ENCODE measurements around the gene SHANK1. TPM values are rescaled to one million over a fixed set of nuclear protein-coding genes. Genes with fewer than 3 reads are reported as not detected.

SHANK1 gene
- total and polyA plus RNA-seq, 2 of the 4 experiments (the other 2 are of a cell fraction): 6.1 to 6.7 TPM

DNA sequence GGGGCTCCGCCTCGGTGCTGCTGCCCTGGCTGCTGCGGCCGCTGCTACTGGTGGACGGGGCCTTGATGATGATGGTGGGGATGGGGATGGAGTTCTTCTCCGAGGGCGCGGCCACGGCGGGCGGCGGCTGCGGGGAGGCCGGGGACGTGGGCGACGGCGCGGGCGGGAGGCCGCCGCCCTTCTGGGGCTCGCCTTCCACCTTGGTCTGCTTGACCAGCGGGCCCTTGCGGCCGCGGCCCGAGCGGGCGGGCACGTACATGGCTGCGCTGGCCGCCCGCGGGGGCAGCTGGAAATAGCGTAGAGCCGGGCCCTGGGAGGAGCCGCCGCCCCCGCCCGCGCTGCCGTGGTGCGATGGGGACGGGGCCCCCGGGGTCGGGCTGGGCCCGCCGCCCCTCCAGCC, 51.2 kb downstream of the SHANK1 start:
- Histone ChIP-seq H3K27me3 (ENCODE audit: control insufficient read depth, insufficient read depth, low read length) (peaks cover 56% of the 10 kb centered on the region), H2BK15ac (ENCODE audit: low read depth, low read length) (no peak overlapping the region), H2AK9ac (replicated peaks; ENCODE audit: low read depth, low read length, poor library complexity) (no peak overlapping the region), H3K9me1 (ENCODE audit: insufficient read depth, low read length) (no peaks in the 10 kb centered on the region), H4K5ac (ENCODE audit: low read depth, low read length) (no peak overlapping the region), H3K4me3 (ENCODE audit: insufficient read depth, low read depth, low read length) (no peak overlapping the region), H3K36me3 (ENCODE audit: control insufficient read depth, insufficient read depth, low read length) (no peaks in the 10 kb centered on the region), H3K4me1 (ENCODE audit: control insufficient read depth, insufficient read depth, low read length) (peaks cover 2% of the 10 kb centered on the region), H2AFZ (replicated peaks; ENCODE audit: low read length, poor library complexity) (no peak overlapping the region), H3K9ac (ENCODE audit: low read depth, low read length) (no peak overlapping the region), H4K20me1 (ENCODE audit: insufficient read depth, low read length) (0 out of 2 replicates have a peak, but pooled peaks cover 3% of the 10 kb centered on the region), H2BK120ac (ENCODE audit: low read depth, low read length) (no peak overlapping the region), H3K18ac (ENCODE audit: low read depth, low read length) (no peak overlapping the region), H3K23ac (ENCODE audit: low read depth, low read length) (no peak overlapping the region), H3K14ac (replicated peaks; ENCODE audit: low read depth, low read length) (no peak overlapping the region), H3K56ac (ENCODE audit: extremely low read depth, insufficient read depth, low read length) (no peak overlapping the region), H3K9me3 (ENCODE audit: control insufficient read depth, insufficient read depth, low read length) (peaks cover 4% of the 10 kb centered on the region), H2BK5ac (ENCODE audit: low read depth, low read length, poor library complexity, severe bottlenecking) (no peak overlapping the region), H3K4me2 (ENCODE audit: low read depth, low read length) (no peak overlapping the region), H4K91ac (ENCODE audit: insufficient read depth, low read depth, low read length) (no peak overlapping the region), H2BK20ac (ENCODE audit: low read depth, low read length) (no peak overlapping the region), H3K27ac (ENCODE audit: insufficient read depth, low read length) (no peak overlapping the region), H3K4ac (ENCODE audit: low read depth, low read length) (no peak overlapping the region), H3K79me1 (ENCODE audit: low read depth in 1 of 2, low read length in 2 of 2) (no peaks in the 10 kb centered on the region), H4K8ac (ENCODE audit: low read depth in 2 of 2, low read length in 2 of 2) (no peak overlapping the region), H2AK5ac (ENCODE audit: low read depth, low read length) (no peak overlapping the region)
- intact Hi-C loops (cut with micrococcal nuclease) (no loop called here), in situ Hi-C loops (cut with MboI; ENCODE audit: low sequenced_read_pairs) (no loop called here), dilution Hi-C loops (cut with HindIII; ENCODE audit: low sequenced_read_pairs, unreplicated experiment) (no loop called here)
- WGBS, 2 experiments (ENCODE audit: extremely low coverage in 2 of 2, insufficient read length in 1 of 2): 1% methylated on average over 14 of the region's 49 CpGs; no CpG with 5 or more reads in 1 of the 2 experiments
- TF ChIP-seq, protein P1, sequence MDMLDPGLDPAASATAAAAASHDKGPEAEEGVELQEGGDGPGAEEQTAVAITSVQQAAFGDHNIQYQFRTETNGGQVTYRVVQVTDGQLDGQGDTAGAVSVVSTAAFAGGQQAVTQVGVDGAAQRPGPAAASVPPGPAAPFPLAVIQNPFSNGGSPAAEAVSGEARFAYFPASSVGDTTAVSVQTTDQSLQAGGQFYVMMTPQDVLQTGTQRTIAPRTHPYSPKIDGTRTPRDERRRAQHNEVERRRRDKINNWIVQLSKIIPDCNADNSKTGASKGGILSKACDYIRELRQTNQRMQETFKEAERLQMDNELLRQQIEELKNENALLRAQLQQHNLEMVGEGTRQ (IDR thresholded peaks at IDR 0.05; ENCODE audit: low read depth, low read length): no peak
- TF ChIP-seq, protein P2, sequence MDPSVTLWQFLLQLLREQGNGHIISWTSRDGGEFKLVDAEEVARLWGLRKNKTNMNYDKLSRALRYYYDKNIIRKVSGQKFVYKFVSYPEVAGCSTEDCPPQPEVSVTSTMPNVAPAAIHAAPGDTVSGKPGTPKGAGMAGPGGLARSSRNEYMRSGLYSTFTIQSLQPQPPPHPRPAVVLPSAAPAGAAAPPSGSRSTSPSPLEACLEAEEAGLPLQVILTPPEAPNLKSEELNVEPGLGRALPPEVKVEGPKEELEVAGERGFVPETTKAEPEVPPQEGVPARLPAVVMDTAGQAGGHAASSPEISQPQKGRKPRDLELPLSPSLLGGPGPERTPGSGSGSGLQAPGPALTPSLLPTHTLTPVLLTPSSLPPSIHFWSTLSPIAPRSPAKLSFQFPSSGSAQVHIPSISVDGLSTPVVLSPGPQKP (IDR thresholded peaks at IDR 0.05; ENCODE audit: borderline replicate concordance, low read depth, low read length): no peak
- TF ChIP-seq MAZ (IDR thresholded peaks at IDR 0.05; ENCODE audit: borderline replicate concordance, low read depth, low read length) (no peak), SMC3 (IDR thresholded peaks at IDR 0.05; ENCODE audit: low read depth, low read length) (no peak), MXI1 (IDR thresholded peaks at IDR 0.05; ENCODE audit: borderline replicate concordance, low read depth, low read length) (no peak), BHLHE40 (IDR thresholded peaks at IDR 0.05; ENCODE audit: low read depth, low read length) (no peak), FOS (IDR thresholded peaks at IDR 0.05; ENCODE audit: low read depth, low read length) (no peak), RCOR1 (IDR thresholded peaks at IDR 0.05; ENCODE audit: insufficient replicate concordance, low read length) (no peak), MAFK (IDR thresholded peaks at IDR 0.05; ENCODE audit: low read depth, low read length) (no peak), RFX5 (IDR thresholded peaks at IDR 0.05; ENCODE audit: low read depth, low read length) (no peak), RAD21 (IDR thresholded peaks at IDR 0.05; ENCODE audit: low read length) (no peak), CHD1 (IDR thresholded peaks at IDR 0.05; ENCODE audit: low read depth, low read length) (no peak), POLR2A (IDR thresholded peaks at IDR 0.05; ENCODE audit: low read depth, low read length) (no peak)
- ChIA-PET POLR2A (ENCODE audit: unreplicated experiment) (no interaction called here), CTCF (interaction anchor here (0.8 kb wide), 1 partner anchor 56 kb away, joined by 3 read pairs; no protein-coding TSS in a partner anchor)
- no peak for DNase-seq
- ATAC-seq (ENCODE audit: low read depth): no peak
- no TSS peak for BruUV-seq (replicated peaks)
